ENCODE measurements around the gene RRP8. TPM values are rescaled to one million over a fixed set of nuclear protein-coding genes. Genes with fewer than 3 reads are reported as not detected.
A peak's percentile ranks its signal among the peaks of the same experiment; 100 is the strongest.

The RRP8 gene
- total and polyA plus RNA-seq, 3 experiments from 2014 or later = 21.1 to 44.7 (median 42.0) TPM

GRCh38 chr11:6637871-6638270, 34.5 kb upstream of the RRP8 start:
- Mint-ChIP-seq H3K27me3 (peaks cover 0 to 2% of the 10 kb centered on the region in 2 donors), H3K36me3 (peaks cover 0 to 9% (median 0%) of the 10 kb centered on the region in 3 donors), H3K9me3 (no peaks in the 10 kb centered on the region), H3K4me1 (no peaks in the 10 kb centered on the region), H3K4me3 (no peak overlapping the region), H3K27ac (no peak overlapping the region)
- H3K36me3 ChIP-seq (ENCODE audit: insufficient read depth, low read length) = no peaks in the 10 kb centered on the region
- ChIA-PET CTCF (no interaction called here), POLR2A (interaction anchor here (0.6 kb wide), 1 partner anchor 357 kb away, joined by 3 read pairs; no protein-coding TSS in a partner anchor)
- H3K27ac ChIP-seq (ENCODE audit: low read depth, low read length) = no peak overlapping the region
- H3K4me3 ChIP-seq (ENCODE audit: low read length) = no peak overlapping the region
- H3K9me3 ChIP-seq (ENCODE audit: low read length) = no peaks in the 10 kb centered on the region
- DNase-seq = no peak
- H3K27me3 ChIP-seq (ENCODE audit: insufficient read depth, low read length, poor library complexity, severe bottlenecking) = no peaks in the 10 kb centered on the region
- peaks cover 3% of the 10 kb centered on the region for H3K4me1 ChIP-seq (ENCODE audit: insufficient read depth, low read length)

- DNase-seq = no peak
- no peak overlapping the region for H3K4me3 ChIP-seq (ENCODE audit: low read length)
- H3K9me3 Mint-ChIP-seq = no peaks in the 10 kb centered on the region
- peaks cover 0 to 2% of the 10 kb centered on the region in 2 donors for H3K27me3 Mint-ChIP-seq
- no peaks in the 10 kb centered on the region for H3K27me3 ChIP-seq (ENCODE audit: insufficient read depth, low read length, poor library complexity, severe bottlenecking)
- ChIA-PET CTCF (no interaction called here), POLR2A (no interaction called here)
- no peak overlapping the region for H3K27ac ChIP-seq (ENCODE audit: low read depth, low read length)
- H3K27ac Mint-ChIP-seq = no peak overlapping the region
- H3K4me3 Mint-ChIP-seq = no peak overlapping the region
- H3K9me3 ChIP-seq (ENCODE audit: low read length) = no peaks in the 10 kb centered on the region
- no peaks in the 10 kb centered on the region for H3K4me1 ChIP-seq (ENCODE audit: insufficient read depth, low read length)
- H3K4me1 Mint-ChIP-seq = no peaks in the 10 kb centered on the region
- H3K36me3 Mint-ChIP-seq = peaks cover 0 to 18% (median 0%) of the 10 kb centered on the region in 3 donors
- no peaks in the 10 kb centered on the region for H3K36me3 ChIP-seq (ENCODE audit: insufficient read depth, low read length)
These were observed 33.1 kb upstream of the RRP8 start for GRCh38 chr11:6636480-6636879.

- CTCF ChIA-PET = interaction anchor here (1.0 to 1.7 kb wide), 2 partner anchors 12 kb away, joined by 3 to 4 read pairs; no protein-coding TSS in a partner anchor
- POLR2A ChIA-PET = no interaction called here
- Mint-ChIP-seq H3K36me3 (peaks cover 0 to 21% (median 0%) of the 10 kb centered on the region in 3 donors), H3K4me3 (no peak overlapping the region), H3K27me3 (peaks cover 0 to 2% of the 10 kb centered on the region in 2 donors), H3K9me3 (no peaks in the 10 kb centered on the region), H3K4me1 (no peaks in the 10 kb centered on the region), H3K27ac (no peak overlapping the region)
- Histone ChIP-seq H3K4me1 (ENCODE audit: insufficient read depth, low read length) (no peaks in the 10 kb centered on the region), H3K27ac (ENCODE audit: low read depth, low read length) (no peak overlapping the region), H3K9me3 (ENCODE audit: low read length) (no peaks in the 10 kb centered on the region), H3K4me3 (ENCODE audit: low read length) (no peak overlapping the region), H3K36me3 (ENCODE audit: insufficient read depth, low read length) (no peaks in the 10 kb centered on the region), H3K27me3 (ENCODE audit: insufficient read depth, low read length, poor library complexity, severe bottlenecking) (no peaks in the 10 kb centered on the region)
- no peak for DNase-seq
These were observed 31.9 kb upstream of the RRP8 start for GRCh38 chr11:6635082-6635932.

GRCh38 chr11:6634534-6634933, 31.1 kb upstream of the RRP8 start:
- POLR2A ChIA-PET = no interaction called here
- no peaks in the 10 kb centered on the region for H3K36me3 ChIP-seq (ENCODE audit: insufficient read depth, low read length)
- H3K27ac ChIP-seq (ENCODE audit: low read depth, low read length) = no peak overlapping the region
- Mint-ChIP-seq H3K4me3 (no peak overlapping the region), H3K27ac (peak overlapping the region in 1 of 8 donors; percentile 3), H3K4me1 (no peaks in the 10 kb centered on the region), H3K27me3 (peaks cover 0 to 2% of the 10 kb centered on the region in 2 donors), H3K9me3 (no peaks in the 10 kb centered on the region), H3K36me3 (peaks cover 0 to 21% (median 0%) of the 10 kb centered on the region in 3 donors)
- H3K4me3 ChIP-seq (ENCODE audit: low read length) = no peak overlapping the region
- H3K27me3 ChIP-seq (ENCODE audit: insufficient read depth, low read length, poor library complexity, severe bottlenecking) = no peaks in the 10 kb centered on the region
- no peaks in the 10 kb centered on the region for H3K9me3 ChIP-seq (ENCODE audit: low read length)
- no peaks in the 10 kb centered on the region for H3K4me1 ChIP-seq (ENCODE audit: insufficient read depth, low read length)
- CTCF ChIA-PET = interaction anchor here (1.0 to 1.7 kb wide), 3 partner anchors 11 to 167 kb away, joined by 3 to 4 read pairs (median 3); no protein-coding TSS in a partner anchor
- DNase-seq = no peak

- peak overlapping the region in 1 of 8 donors; percentile 87 for H3K27ac Mint-ChIP-seq
- peaks cover 0 to 3% (median 0%) of the 10 kb centered on the region in 3 donors for H3K4me1 Mint-ChIP-seq
- Histone ChIP-seq H3K4me3 (ENCODE audit: low read length) (no peak overlapping the region), H3K27ac (ENCODE audit: low read depth, low read length) (no peak overlapping the region), H3K4me1 (ENCODE audit: insufficient read depth, low read length) (no peaks in the 10 kb centered on the region), H3K36me3 (ENCODE audit: insufficient read depth, low read length) (no peaks in the 10 kb centered on the region), H3K27me3 (ENCODE audit: insufficient read depth, low read length, poor library complexity, severe bottlenecking) (no peaks in the 10 kb centered on the region), H3K9me3 (ENCODE audit: low read length) (no peaks in the 10 kb centered on the region)
- H3K4me3 Mint-ChIP-seq = no peak overlapping the region
- DNase-seq = no peak
- ChIA-PET POLR2A (no interaction called here), CTCF (interaction anchor here (1.0 to 1.7 kb wide), 3 partner anchors 10 to 166 kb away, joined by 3 to 4 read pairs (median 3); no protein-coding TSS in a partner anchor)
- peaks cover 0 to 2% of the 10 kb centered on the region in 2 donors for H3K27me3 Mint-ChIP-seq
- no peaks in the 10 kb centered on the region for H3K9me3 Mint-ChIP-seq
- peaks cover 0 to 24% (median 0%) of the 10 kb centered on the region in 3 donors for H3K36me3 Mint-ChIP-seq
These were observed 30.3 kb upstream of the RRP8 start for GRCh38 chr11:6633422-6634408.

GRCh38 chr11:6632116-6633073, 29.0 kb upstream of the RRP8 start:
- Mint-ChIP-seq H3K27me3 (peaks cover 0 to 2% of the 10 kb centered on the region in 2 donors), H3K36me3 (peaks cover 0 to 26% (median 0%) of the 10 kb centered on the region in 3 donors), H3K9me3 (no peaks in the 10 kb centered on the region), H3K4me1 (peaks cover 3 to 11% (median 11%) of the 10 kb centered on the region in 3 donors), H3K4me3 (no peak overlapping the region), H3K27ac (peak overlapping the region in 1 of 8 donors; percentile 91)
- no peaks in the 10 kb centered on the region for H3K9me3 ChIP-seq (ENCODE audit: low read length)
- CTCF ChIA-PET = interaction anchor here (1.2 to 2.1 kb wide), 3 partner anchors 14 to 28 kb away, joined by 5 to 7 read pairs (median 6); partner anchors contain the start of gene TPP1
- H3K4me1 ChIP-seq (ENCODE audit: insufficient read depth, low read length) = peaks cover 8% of the 10 kb centered on the region
- H3K27ac ChIP-seq (ENCODE audit: low read depth, low read length) = no peak overlapping the region
- POLR2A ChIA-PET = no interaction called here
- H3K27me3 ChIP-seq (ENCODE audit: insufficient read depth, low read length, poor library complexity, severe bottlenecking) = no peaks in the 10 kb centered on the region
- H3K4me3 ChIP-seq (ENCODE audit: low read length) = no peak overlapping the region
- DNase-seq = peak in 1 of 5 donors; percentile 43
- H3K36me3 ChIP-seq (ENCODE audit: insufficient read depth, low read length) = no peaks in the 10 kb centered on the region

GRCh38 chr11:6631361-6631890, 28.0 kb upstream of the RRP8 start:
- peak in 1 of 5 donors; percentile 20 for DNase-seq
- Mint-ChIP-seq H3K9me3 (no peaks in the 10 kb centered on the region), H3K4me3 (no peak overlapping the region), H3K4me1 (peaks cover 10 to 21% (median 21%) of the 10 kb centered on the region in 3 donors), H3K27me3 (peaks cover 0 to 2% of the 10 kb centered on the region in 2 donors), H3K36me3 (peaks cover 0 to 27% (median 0%) of the 10 kb centered on the region in 3 donors), H3K27ac (peak overlapping the region in 1 of 8 donors; percentile 22)
- Histone ChIP-seq H3K9me3 (ENCODE audit: low read length) (no peaks in the 10 kb centered on the region), H3K27ac (ENCODE audit: low read depth, low read length) (no peak overlapping the region), H3K27me3 (ENCODE audit: insufficient read depth, low read length, poor library complexity, severe bottlenecking) (no peaks in the 10 kb centered on the region), H3K36me3 (ENCODE audit: insufficient read depth, low read length) (no peaks in the 10 kb centered on the region), H3K4me3 (ENCODE audit: low read length) (no peak overlapping the region), H3K4me1 (ENCODE audit: insufficient read depth, low read length) (peaks cover 12% of the 10 kb centered on the region)
- CTCF ChIA-PET = interaction anchor here (1.2 to 2.1 kb wide), 3 partner anchors 13 to 27 kb away, joined by 5 to 7 read pairs (median 6); partner anchors contain the start of gene TPP1
- POLR2A ChIA-PET = no interaction called here

All from CD8-positive, alpha-beta memory T cell (primary cell).